DLD1 (cell line): Measurements from ENCODE around the gene PKN3.
"Not testable (repeated sequence)": the region's sequence is repeated elsewhere in the genome, so short reads cannot be mapped to it uniquely, and the experiment has no call there.

Source experiments
- in situ Hi-C: cut with HindIII; loops from 2 replicates; pipeline ENCODE4 v1.10.0; 2017; ENCODE audit warnings: low sequenced_read_pairs

The PKN3 gene

DNA sequence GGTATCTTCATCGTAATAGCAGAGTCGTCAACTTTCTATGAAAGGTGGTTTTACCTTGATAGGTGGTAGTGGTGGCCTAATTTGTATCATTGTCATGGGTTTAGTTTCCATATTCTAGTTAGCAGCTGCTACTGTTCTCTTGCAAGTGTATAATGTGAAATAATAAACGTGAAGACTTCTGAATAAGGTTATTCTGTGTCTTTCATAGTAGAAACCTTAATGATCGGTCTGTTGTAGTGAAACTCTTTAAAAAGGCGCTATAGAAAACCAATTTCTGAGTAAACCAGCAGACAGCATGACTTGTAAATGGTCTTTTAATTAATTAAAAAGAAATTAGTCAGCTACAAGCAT is 11.6 kb upstream of the PKN3 start:
- in situ Hi-C loops: no loop called here

DNA sequence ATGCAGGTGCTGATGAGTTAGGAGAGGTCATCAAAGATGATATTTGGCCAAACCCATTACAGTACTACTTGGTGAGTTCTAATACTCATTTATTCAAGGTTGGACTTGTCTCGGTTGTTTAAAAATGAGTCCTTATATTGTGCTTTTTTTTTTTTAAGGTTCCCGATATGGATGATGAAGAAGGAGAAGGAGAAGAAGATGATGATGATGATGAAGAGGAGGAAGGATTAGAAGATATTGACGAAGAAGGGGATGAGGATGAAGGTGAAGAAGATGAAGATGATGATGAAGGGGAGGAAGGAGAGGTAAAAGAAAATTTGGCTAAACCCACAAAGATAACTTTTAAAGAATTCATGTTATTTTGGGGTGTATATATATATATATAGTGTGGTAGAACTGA is 8.6 kb upstream of the PKN3 start:
- in situ Hi-C loops: not testable (repeated sequence)

DNA sequence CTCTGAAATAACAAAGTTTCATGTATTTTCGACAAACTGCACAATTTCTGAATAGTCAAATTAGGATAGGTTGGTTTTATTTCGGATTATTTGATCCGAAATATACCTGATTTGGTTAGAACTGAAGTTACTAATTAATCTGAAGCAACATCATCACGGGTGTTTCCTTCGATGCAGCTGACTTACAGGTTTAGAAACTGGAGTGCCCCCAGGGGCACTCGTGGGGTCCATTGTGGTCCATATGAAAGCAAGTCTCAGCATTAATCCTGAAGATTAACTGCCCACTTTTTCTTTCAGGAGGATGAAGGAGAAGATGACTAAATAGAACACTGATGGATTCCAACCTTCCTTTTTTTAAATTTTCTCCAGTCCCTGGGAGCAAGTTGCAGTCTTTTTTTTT is 8.0 kb upstream of the PKN3 start:
- in situ Hi-C loops: no loop called here

GRCh38 chr9:128696923-128697707 is 5.2 kb upstream of the PKN3 start:
- in situ Hi-C loops: no loop called here

GRCh38 chr9:128699096-128699795 is 3.1 kb upstream of the PKN3 start:
- in situ Hi-C loops: not testable (repeated sequence)

DNA sequence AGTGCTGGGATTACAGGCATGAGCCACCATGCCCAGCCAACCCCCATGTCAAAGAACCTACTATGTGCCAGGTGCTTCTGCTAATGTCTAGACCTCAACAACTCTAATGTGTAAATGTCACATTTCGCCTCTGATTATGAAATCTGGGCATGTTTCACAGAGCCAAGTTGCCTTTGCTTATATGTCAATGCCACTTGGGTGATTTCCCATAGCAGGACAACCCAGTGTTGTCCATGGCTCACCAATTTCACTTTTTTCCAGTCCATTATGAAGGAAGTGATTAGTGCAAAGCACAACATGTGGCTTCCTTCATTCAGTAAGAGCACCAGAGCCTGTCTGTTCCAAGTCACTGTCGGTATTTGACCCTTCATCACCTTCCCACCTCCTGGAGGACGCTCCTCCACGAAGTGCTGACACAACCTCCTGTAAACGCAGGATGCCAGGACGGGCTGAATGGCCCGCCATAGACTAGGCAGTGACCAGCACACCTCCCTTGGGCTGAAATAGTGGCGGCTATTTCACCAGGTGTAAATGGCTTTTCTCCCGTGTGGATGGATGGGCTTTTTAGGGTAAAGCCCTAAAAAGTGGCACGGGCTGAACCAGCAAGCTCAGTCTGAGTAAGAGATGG is 962 bp upstream of the PKN3 start:
- in situ Hi-C loops: no loop called here

GRCh38 chr9:128702949-128703615 is 779 bp downstream of the PKN3 start:
- in situ Hi-C loops: no loop called here

DNA sequence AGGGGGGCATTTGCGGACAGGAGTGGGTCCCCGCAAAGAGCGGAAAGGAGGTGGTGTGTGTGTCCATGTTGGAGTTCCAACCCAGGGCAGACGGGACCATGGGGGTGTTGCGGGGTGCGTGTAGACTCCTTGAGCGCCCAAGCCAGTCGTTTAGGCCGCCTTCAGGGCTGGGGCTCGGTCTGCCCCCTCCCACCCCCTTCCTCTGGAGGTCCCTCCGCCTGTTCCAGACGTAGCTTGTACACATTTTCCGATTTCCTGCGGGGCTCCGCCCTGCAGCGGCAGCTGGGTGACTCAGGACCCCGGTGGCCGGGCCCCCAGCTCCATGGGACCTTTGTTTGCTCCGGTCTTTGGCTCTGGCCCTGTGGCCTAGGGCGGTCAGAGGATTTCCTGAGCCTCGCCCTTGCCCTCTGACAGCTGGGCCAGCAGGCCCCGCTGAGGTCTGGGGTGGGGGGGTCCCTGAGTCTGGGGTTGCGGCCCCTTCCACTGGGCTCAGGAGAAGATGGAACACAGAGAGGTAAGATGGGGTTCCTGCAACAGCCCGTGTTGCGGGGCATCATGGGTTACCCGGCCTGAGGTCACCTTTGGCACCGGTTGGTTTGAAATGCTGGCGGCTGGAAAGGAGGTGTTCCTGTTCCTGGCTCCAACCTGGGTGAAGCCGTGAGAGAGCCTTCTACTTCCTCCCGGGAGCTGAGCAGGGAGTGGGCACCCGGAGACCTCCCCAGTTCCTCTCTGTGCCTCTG is 1.5 kb downstream of the PKN3 start:
- in situ Hi-C loops: no loop called here

- in situ Hi-C loops: no loop called here
Measured at GRCh38 chr9:128704356-128704670, 2.0 kb downstream of the PKN3 start.

DNA sequence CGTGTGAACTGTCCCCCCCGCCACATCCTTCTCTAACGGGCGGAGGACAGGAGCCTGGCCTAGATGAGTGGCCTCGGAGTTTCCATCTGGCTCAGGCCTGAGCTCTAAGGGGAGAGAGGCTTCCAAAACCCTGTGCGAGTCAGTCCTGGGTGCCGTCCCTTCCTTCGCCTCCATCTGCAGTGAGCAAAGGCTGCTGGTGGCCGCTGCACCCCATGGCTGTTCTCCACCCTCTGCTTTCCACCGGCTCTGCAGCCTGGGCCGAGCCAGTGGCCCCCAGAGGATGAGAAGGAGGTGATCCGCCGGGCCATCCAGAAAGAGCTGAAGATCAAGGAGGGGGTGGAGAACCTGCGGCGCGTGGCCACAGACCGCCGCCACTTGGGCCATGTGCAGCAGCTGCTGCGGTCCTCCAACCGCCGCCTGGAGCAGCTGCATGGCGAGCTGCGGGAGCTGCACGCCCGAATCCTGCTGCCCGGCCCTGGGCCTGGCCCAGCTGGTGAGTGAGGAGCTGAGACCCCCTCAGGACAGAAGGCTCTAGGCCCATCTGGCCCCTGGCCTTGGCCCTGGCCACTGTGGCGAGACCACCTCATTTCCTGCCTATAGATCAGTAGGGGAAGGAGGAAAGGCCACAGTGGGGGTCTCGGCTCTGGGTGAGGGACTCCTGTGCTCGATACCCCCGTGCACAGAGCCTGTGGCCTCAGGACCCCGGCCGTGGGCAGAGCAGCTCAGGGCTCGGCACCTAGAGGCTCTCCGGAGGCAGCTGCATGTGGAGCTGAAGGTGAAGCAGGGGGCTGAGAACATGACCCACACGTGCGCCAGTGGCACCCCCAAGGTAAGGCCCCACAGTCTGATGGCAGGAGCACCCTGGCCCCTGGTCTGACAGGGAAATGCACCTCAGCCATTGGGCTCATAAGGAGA is 3.0 kb downstream of the PKN3 start:
- in situ Hi-C loops: no loop called here

DNA sequence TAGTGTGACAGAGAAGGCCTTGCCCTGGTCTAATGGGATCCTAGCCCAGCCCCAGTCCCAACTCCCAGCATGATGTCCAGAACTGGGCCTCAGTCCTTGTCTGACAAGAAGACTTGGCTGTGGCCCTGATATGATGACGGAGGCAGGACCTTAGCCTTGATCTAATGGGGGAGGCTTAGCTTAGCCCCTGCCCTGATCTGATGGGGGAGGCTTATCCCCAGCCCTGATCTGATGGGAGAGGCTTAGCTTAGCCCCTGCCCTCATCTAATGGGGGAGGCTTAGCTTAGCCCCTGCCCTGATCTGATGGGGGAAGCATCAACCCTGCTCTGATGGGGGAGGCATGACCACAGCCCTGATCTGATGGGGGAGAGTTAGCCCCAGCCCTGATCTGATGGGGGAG is 3.7 kb downstream of the PKN3 start:
- in situ Hi-C loops: no loop called here

DNA sequence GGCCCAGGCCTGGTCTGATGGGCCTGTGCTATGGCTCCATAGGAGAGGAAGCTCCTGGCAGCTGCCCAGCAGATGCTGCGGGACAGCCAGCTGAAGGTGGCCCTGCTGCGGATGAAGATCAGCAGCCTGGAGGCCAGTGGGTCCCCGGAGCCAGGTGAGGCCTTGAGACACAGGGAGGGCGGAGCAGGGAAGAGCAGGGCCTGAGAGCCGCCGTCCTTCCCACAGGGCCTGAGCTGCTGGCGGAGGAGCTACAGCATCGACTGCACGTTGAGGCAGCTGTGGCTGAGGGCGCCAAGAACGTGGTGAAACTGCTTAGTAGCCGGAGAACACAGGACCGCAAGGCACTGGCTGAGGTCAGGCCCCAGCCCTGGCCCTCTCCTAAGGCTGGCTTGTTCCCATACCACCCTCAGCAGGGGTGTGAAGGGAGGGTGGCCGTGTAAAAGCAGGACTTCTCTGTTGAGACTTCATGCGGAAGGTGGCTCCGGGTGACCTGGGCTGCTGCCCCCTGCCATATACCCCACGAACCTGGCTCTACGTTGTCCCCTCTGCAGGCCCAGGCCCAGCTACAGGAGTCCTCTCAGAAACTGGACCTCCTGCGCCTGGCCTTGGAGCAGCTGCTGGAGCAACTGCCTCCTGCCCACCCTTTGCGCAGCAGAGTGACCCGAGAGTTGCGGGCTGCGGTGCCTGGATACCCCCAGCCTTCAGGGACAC is 4.5 kb downstream of the PKN3 start:
- in situ Hi-C loops: no loop called here

DNA sequence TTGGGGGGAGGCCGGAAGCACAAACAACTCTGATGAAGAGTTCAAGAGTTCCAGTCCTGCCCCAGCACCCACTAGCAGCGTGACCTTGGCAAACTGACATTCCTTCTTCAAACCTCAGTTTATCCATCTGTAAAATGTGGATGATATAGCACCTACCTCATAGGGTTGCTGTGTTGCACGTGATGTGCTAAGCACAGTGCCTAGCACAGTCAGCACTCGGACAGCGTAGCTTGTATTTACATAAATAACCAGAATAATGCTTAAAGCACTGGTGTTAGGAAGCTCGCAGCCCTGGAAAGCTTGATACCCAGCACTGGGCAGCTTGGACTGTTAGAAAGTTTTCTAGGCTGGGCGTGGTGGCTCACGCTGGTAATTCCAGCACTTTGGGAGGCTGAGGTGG is 5.1 kb downstream of the PKN3 start:
- in situ Hi-C loops: no loop called here

- in situ Hi-C loops: no loop called here
Measured at GRCh38 chr9:128712451-128713410, 10.4 kb downstream of the PKN3 start.

DNA sequence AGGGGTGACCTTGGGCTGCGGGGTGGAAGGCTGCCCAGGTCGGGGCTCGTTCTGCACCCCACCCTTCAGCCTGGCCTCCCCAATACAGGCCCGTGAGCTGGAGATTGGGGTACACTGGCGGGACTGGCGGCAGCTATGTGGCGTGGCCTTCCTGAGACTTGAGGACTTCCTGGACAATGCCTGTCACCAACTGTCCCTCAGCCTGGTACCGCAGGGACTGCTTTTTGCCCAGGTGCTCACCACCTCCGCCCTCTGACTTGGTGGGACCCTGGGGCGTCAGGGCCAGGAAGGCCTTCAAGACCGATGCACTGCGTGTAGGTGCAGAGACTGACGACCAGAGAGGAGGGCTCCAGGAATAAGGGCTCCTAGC is 11.1 kb downstream of the PKN3 start:
- in situ Hi-C loops: no loop called here

GRCh38 chr9:128713941-128714573 is 11.8 kb downstream of the PKN3 start:
- in situ Hi-C loops: no loop called here

GRCh38 chr9:128714586-128715435 is 12.5 kb downstream of the PKN3 start:
- in situ Hi-C loops: no loop called here
